ENCODE measurements around the gene CCDC17.

CCDC17 gene

DNA sequence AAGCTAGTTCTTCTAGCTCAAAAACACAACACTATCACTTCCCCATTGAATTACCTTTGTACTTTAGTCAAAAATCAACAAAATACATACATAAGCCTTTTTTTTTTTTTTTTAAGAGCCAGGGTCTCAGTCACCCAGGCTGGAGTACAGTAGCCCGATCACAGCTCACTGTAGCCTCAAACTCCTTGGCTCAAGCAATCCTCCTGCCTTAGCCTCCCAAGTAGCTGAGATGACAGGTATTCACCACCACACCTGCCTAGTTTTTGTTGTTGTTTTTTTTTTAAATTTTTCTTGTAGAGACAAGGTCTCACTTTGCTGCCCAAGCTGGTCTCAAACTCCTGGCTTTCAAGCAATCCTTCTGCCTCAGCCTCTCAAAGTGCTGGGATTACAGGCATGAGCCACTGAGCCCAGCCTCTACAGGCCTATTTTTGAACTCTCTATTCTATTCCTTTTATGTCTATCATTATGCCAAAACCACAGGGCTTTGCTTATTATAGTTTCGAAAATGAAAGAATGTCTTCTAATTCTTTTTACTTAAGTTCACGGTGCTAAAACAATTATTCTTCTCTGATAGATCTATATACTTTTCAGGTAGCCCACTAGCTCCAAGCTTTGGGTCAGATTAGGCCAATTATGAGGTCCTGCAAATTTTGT lies 32.8 kb upstream of the CCDC17 start:
- peaks cover 92% of the 10 kb centered on the region for H3K36me3 ChIP-seq (ENCODE audit: insufficient read depth, low read length)
- no peak overlapping the region for H2AFZ ChIP-seq (ENCODE audit: low read length)
- H3K9me3 ChIP-seq (ENCODE audit: low read length), result no peaks in the 10 kb centered on the region
- no peak overlapping the region for H3K27ac ChIP-seq (ENCODE audit: low read depth, low read length, poor library complexity, severe bottlenecking)
- H3K4me3 ChIP-seq (ENCODE audit: low read depth, low read length, poor library complexity, severe bottlenecking), result no peak overlapping the region
- H3F3A ChIP-seq (ENCODE audit: insufficient read depth, low read length), result no peaks in the 10 kb centered on the region
- no peaks in the 10 kb centered on the region for H3K9me2 ChIP-seq (ENCODE audit: low read depth, low read length)
- H3K4me1 ChIP-seq (ENCODE audit: insufficient read depth, low read length, severe bottlenecking), result no peaks in the 10 kb centered on the region
- peaks cover 11% of the 10 kb centered on the region for H3K79me2 ChIP-seq (ENCODE audit: insufficient read depth, low read length)
- H3K4me2 ChIP-seq (ENCODE audit: low read length), result no peak overlapping the region
- TF ChIP-seq, protein P1, sequence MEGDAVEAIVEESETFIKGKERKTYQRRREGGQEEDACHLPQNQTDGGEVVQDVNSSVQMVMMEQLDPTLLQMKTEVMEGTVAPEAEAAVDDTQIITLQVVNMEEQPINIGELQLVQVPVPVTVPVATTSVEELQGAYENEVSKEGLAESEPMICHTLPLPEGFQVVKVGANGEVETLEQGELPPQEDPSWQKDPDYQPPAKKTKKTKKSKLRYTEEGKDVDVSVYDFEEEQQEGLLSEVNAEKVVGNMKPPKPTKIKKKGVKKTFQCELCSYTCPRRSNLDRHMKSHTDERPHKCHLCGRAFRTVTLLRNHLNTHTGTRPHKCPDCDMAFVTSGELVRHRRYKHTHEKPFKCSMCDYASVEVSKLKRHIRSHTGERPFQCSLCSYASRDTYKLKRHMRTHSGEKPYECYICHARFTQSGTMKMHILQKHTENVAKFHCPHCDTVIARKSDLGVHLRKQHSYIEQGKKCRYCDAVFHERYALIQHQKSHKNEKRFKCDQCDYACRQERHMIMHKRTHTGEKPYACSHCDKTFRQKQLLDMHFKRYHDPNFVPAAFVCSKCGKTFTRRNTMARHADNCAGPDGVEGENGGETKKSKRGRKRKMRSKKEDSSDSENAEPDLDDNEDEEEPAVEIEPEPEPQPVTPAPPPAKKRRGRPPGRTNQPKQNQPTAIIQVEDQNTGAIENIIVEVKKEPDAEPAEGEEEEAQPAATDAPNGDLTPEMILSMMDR (IDR thresholded peaks at IDR 0.05; ENCODE audit: low read length), result no peak
- TF ChIP-seq EZH2 (IDR thresholded peaks at IDR 0.05; ENCODE audit: borderline replicate concordance, low read length), result no peak
- no peak overlapping the region for H3K9ac ChIP-seq (ENCODE audit: low read length)
- no peaks in the 10 kb centered on the region for H3K27me3 ChIP-seq (ENCODE audit: insufficient read depth, low read length)
- H4K20me1 ChIP-seq (ENCODE audit: insufficient read depth, low read length), result no peaks in the 10 kb centered on the region

DNA sequence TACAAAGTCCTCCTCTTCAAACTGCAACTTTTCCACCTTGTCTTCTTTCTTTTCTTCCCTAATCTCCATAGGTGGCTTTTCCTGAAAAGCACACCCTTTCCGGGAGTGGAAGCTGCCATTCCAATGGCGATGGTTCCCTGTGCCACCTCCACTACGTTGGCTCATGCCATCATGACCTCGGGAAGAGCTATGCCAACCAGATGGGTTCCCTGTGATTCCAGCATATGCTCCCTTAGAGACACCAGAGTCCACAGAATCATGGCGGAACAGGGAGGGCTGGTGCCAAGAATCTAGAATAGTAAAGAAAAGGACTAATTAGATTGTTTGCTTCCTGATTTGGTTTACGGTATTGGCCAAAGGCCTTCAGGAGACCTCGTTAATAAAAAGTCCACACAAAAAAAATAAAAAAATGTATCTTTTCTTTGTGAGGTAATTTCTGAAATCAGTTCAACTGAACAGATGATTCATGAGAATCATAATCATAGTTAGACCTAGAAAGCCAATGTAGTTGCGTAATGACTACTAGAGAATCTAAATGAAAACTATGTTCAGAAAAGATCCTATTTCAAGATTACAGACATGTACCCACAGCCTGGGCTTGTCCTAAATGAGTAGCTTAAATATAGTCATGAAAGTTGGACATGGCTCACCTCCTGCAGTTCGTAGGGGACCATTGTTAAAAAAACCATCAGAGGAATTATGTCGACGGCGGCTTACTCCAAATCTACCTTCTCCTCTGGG lies 30.9 kb upstream of the CCDC17 start:
- H3K27ac ChIP-seq (ENCODE audit: low read depth, low read length, poor library complexity, severe bottlenecking), result no peak overlapping the region
- H3K27me3 ChIP-seq (ENCODE audit: insufficient read depth, low read length), result no peaks in the 10 kb centered on the region
- H3K79me2 ChIP-seq (ENCODE audit: insufficient read depth, low read length), result no peaks in the 10 kb centered on the region
- H2AFZ ChIP-seq (ENCODE audit: low read length), result no peak overlapping the region
- H3K4me1 ChIP-seq (ENCODE audit: insufficient read depth, low read length, severe bottlenecking), result no peaks in the 10 kb centered on the region
- H4K20me1 ChIP-seq (ENCODE audit: insufficient read depth, low read length), result no peaks in the 10 kb centered on the region
- H3K4me3 ChIP-seq (ENCODE audit: low read depth, low read length, poor library complexity, severe bottlenecking), result no peak overlapping the region
- no peak overlapping the region for H3K4me2 ChIP-seq (ENCODE audit: low read length)
- H3K36me3 ChIP-seq (ENCODE audit: insufficient read depth, low read length), result peaks cover 96% of the 10 kb centered on the region
- H3K9me3 ChIP-seq (ENCODE audit: low read length), result no peaks in the 10 kb centered on the region
- no peaks in the 10 kb centered on the region for H3K9me2 ChIP-seq (ENCODE audit: low read depth, low read length)
- no peak overlapping the region for H3K9ac ChIP-seq (ENCODE audit: low read length)
- TF ChIP-seq, protein P1 (IDR thresholded peaks at IDR 0.05; ENCODE audit: low read length), result no peak
- TF ChIP-seq EZH2 (IDR thresholded peaks at IDR 0.05; ENCODE audit: borderline replicate concordance, low read length), result no peak
- no peaks in the 10 kb centered on the region for H3F3A ChIP-seq (ENCODE audit: insufficient read depth, low read length)

- H3F3A ChIP-seq (ENCODE audit: insufficient read depth, low read length), result no peaks in the 10 kb centered on the region
- no peaks in the 10 kb centered on the region for H3K27me3 ChIP-seq (ENCODE audit: insufficient read depth, low read length)
- H2AFZ ChIP-seq (ENCODE audit: low read length), result no peak overlapping the region
- H4K20me1 ChIP-seq (ENCODE audit: insufficient read depth, low read length), result no peaks in the 10 kb centered on the region
- H3K9me3 ChIP-seq (ENCODE audit: low read length), result no peaks in the 10 kb centered on the region
- H3K9ac ChIP-seq (ENCODE audit: low read length), result no peak overlapping the region
- no peak overlapping the region for H3K27ac ChIP-seq (ENCODE audit: low read depth, low read length, poor library complexity, severe bottlenecking)
- no peak overlapping the region for H3K4me2 ChIP-seq (ENCODE audit: low read length)
- no peaks in the 10 kb centered on the region; the same call in none of the 2 replicates for H3K79me2 ChIP-seq (ENCODE audit: insufficient read depth, low read length)
- no peak overlapping the region for H3K4me3 ChIP-seq (ENCODE audit: low read depth, low read length, poor library complexity, severe bottlenecking)
- H3K4me1 ChIP-seq (ENCODE audit: insufficient read depth, low read length, severe bottlenecking), result peaks cover 20% of the 10 kb centered on the region
- peaks cover 82% of the 10 kb centered on the region for H3K36me3 ChIP-seq (ENCODE audit: insufficient read depth, low read length)
- no peaks in the 10 kb centered on the region for H3K9me2 ChIP-seq (ENCODE audit: low read depth, low read length)
- TF ChIP-seq EZH2 (IDR thresholded peaks at IDR 0.05; ENCODE audit: borderline replicate concordance, low read length), result no peak
- TF ChIP-seq, protein P1 (IDR thresholded peaks at IDR 0.05; ENCODE audit: low read length), result no peak
Measured at GRCh38 chr1:45647248-45648021, 23.6 kb upstream of the CCDC17 start.
